IPS-20b (cell line): ENCODE measurements around the gene P2RX1.

Experiments
- H3K27ac ChIP-seq: one replicate; pipeline ENCODE4 v1.5.1; 2013; ENCODE audit warnings: low read length
- H3K27me3 ChIP-seq: 2 replicates; pipeline ENCODE4 v1.6.1; 2013; ENCODE audit warnings: mild to moderate bottlenecking, low read length, inconsistent platforms; ENCODE audit not compliant: insufficient read depth
- H3K36me3 ChIP-seq: 2 replicates; pipeline ENCODE4 v1.6.1; 2013; ENCODE audit warnings: low read depth, mild to moderate bottlenecking, inconsistent platforms, low read length, moderate library complexity; ENCODE audit not compliant: insufficient read depth
- H3K4me1 ChIP-seq: 2 replicates; pipeline ENCODE4 v1.6.1; 2013; ENCODE audit warnings: mild to moderate bottlenecking, control low read depth, inconsistent platforms, low read length, moderate library complexity; ENCODE audit not compliant: insufficient read depth
- H3K4me3 ChIP-seq: 2 replicates; pipeline ENCODE4 v1.5.1; 2013; ENCODE audit warnings: mild to moderate bottlenecking, low read length, inconsistent platforms
- H3K9ac ChIP-seq: 2 replicates; pipeline ENCODE4 v1.6.1; 2013; ENCODE audit warnings: low read depth, mild to moderate bottlenecking, inconsistent platforms, low read length, moderate library complexity
- H3K9me3 ChIP-seq: 2 replicates; pipeline ENCODE4 v1.6.1; 2013; ENCODE audit warnings: mild to moderate bottlenecking, low read depth, low read length, inconsistent platforms; ENCODE audit not compliant: insufficient read depth

The P2RX1 gene

DNA sequence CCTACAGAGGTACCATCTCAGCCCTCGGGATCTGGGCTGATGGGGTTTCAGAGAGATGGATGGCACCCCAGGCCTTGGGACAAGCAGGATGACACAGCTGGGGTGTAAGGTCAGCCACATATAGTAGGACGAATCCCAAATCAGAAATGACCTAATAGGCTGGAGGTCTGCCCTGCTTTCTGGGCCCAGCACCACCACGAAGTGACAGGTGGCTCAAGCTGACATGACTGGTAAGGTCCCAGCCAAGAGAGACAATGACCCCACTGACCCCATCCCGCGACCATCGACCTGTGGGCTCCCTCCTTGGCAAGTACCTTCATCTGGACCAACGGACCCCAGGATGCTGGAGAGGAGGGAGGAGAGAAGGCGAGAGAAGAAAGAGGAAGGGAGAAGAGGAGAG is 39.0 kb downstream of the P2RX1 start:
- Histone ChIP-seq H3K4me3 (no peak overlapping the region), H3K9me3 (no peaks in the 10 kb centered on the region), H3K9ac (no peak overlapping the region), H3K27ac (no peak overlapping the region), H3K27me3 (no peaks in the 10 kb centered on the region), H3K36me3 (peaks cover 19% of the 10 kb centered on the region), H3K4me1 (no peaks in the 10 kb centered on the region)

DNA sequence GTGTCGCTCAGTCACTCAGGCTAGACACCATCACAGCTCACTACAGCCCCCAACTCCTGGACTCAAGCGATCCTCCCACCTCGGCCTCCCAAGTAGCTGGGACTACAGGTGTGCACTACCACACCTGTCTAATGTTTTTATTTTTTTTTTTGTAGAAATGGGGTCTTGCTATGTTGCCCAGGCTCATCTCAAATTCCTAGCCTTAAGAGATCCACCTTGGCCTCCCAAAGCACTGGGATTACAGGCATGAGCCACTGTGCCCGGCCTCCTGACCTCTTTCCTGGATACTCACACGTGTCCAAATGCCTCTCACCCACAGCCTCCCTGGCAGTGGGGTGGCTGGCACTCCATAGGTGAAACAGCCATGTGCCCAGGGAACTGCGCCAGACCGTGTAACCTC is 40.9 kb downstream of the P2RX1 start:
- no peak overlapping the region for H3K27ac ChIP-seq
- peaks cover 23% of the 10 kb centered on the region for H3K36me3 ChIP-seq
- H3K9ac ChIP-seq: no peak overlapping the region
- no peak overlapping the region for H3K4me3 ChIP-seq
- no peaks in the 10 kb centered on the region for H3K27me3 ChIP-seq
- H3K9me3 ChIP-seq: no peaks in the 10 kb centered on the region
- no peaks in the 10 kb centered on the region for H3K4me1 ChIP-seq

DNA sequence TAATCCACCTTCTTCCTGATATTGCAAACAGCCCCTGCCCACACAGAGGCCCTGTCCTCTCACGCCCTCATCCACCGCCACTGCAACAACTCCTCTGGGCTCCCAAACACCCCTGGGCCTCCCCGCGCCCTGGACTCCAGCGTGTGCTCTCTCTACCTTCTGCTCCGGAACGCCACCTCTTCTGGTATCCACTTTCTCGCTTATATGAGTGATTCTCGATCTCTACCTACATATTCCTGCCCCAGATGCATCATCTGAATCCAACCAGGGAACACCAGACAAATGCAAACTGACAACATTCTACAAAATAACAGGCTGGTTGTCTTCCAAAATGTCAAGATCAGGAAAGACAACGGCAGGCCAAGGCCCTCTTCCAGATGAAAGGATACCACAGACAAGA is 42.4 kb downstream of the P2RX1 start:
- Histone ChIP-seq H3K9ac (no peak overlapping the region), H3K4me1 (no peaks in the 10 kb centered on the region), H3K27me3 (no peaks in the 10 kb centered on the region), H3K4me3 (no peak overlapping the region), H3K27ac (no peak overlapping the region), H3K36me3 (peaks cover 23% of the 10 kb centered on the region), H3K9me3 (no peaks in the 10 kb centered on the region)

DNA sequence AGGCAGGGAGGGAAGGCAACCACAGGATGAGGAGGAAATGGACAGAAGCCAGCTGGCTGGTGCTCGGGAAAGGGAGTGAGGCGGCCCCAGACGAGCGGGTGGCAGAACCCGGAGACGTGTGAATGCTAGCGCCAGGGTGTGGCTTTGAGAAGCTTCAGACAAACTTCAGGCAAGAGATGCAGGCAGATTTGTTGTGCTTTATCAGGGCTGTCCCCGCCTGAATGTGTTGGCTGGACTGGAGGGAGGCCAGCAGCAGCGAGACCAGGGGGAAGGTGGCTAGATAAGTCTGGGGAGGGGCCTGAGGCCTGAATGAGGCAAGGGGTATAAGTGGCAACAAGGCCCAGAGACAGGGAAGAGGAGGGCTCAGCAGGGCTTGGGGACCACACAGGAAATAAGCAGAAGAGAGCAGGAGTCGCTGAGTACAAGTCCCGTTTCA is 45.4 kb downstream of the P2RX1 start:
- Histone ChIP-seq H3K27ac (no peak overlapping the region), H3K27me3 (no peaks in the 10 kb centered on the region), H3K36me3 (peaks cover 18% of the 10 kb centered on the region), H3K4me1 (no peaks in the 10 kb centered on the region), H3K9me3 (no peaks in the 10 kb centered on the region), H3K4me3 (no peak overlapping the region), H3K9ac (no peak overlapping the region)

DNA sequence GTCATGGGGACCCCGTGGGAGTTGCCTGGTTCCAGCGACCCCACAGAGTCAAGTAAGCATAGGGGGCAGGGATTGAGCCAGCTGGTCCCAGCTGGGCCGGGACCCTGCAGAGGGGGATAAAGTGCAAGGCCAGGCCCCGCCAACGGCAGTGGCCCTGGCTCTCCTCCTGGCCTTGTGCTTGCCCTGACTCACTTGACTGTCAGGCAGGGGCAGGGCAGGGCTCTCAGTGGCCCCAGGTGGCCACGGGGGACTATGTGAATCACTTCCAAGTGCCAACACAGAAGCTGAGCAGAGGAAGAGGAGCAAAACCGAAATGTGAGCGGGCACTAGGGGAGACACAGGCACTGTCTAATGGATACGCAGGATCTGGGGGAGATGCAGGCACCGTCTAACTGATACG is 48.7 kb downstream of the P2RX1 start:
- no peaks in the 10 kb centered on the region for H3K27me3 ChIP-seq
- H3K9me3 ChIP-seq: no peaks in the 10 kb centered on the region
- no peak overlapping the region for H3K27ac ChIP-seq
- no peak overlapping the region for H3K4me3 ChIP-seq
- H3K9ac ChIP-seq: no peak overlapping the region
- peaks cover 7% of the 10 kb centered on the region; the same call in 1 of the 2 replicates for H3K36me3 ChIP-seq
- H3K4me1 ChIP-seq: no peaks in the 10 kb centered on the region

DNA sequence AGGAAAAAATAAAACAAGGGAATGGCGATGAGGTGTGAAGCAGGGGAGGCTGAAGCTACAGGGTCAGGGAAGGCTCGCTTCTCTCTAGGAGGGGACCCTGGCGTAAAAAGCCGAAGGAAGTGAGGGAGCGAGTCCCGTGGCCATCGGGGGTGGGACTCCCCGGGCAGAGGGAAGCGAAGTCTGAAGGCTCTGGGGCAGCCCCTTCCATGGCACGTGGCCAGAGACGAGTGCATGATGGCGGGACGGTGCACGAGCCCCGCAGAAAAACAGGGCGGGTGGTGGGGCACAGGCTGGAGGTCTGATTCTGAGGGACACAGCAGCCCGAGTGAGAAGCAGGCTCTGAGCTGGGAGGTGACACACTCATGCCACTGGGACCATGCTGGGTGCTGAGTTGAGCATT is 49.2 kb downstream of the P2RX1 start:
- Histone ChIP-seq H3K36me3 (peaks cover 3% of the 10 kb centered on the region; the same call in 1 of the 2 replicates), H3K4me1 (no peaks in the 10 kb centered on the region), H3K9me3 (no peaks in the 10 kb centered on the region), H3K27ac (no peak overlapping the region), H3K4me3 (no peak overlapping the region), H3K9ac (no peak overlapping the region), H3K27me3 (no peaks in the 10 kb centered on the region)

DNA sequence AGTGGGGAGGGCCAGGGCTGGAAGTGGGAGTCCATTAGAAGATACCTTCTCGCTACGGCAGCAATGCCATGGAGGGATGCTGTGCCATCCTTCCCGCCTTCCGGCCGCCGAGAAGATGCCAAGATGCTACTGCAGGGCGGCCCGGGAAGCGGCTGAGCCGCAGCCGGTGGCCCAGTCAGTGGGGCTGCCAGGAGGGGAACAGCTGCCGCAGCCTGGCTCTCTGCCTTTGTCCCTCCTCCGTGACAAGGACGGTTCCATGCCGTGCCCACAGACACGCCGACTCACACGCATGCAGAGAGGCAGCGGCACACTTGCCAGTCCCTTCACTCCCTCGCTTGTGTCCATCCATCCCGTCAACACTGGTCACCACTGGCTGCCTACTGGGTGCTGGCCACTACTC is 50.0 kb downstream of the P2RX1 start:
- H3K27me3 ChIP-seq: no peaks in the 10 kb centered on the region
- H3K36me3 ChIP-seq: no peaks in the 10 kb centered on the region
- no peak overlapping the region for H3K27ac ChIP-seq
- H3K9ac ChIP-seq: no peak overlapping the region
- H3K4me3 ChIP-seq: no peak overlapping the region
- H3K4me1 ChIP-seq: no peaks in the 10 kb centered on the region
- no peaks in the 10 kb centered on the region for H3K9me3 ChIP-seq

DNA sequence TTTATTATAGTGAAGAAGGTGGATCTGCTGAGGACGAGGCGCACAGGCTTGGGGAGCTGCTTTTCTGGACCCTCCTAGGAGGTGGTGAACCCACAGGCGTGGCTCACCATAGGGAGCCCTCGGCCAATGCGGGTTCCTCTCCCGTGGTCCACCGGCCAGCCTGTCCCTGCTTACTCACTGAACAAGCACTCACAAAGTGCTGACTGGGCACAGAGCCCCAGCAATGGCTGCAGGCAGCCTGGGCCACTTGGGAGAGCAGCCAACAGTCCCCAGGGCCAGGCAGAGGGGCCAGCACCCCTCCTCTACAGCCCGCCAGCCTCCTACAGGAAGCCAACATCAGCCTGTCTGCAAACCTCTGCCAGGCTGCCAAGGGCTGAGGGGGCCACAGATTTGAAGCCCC is 51.1 kb downstream of the P2RX1 start:
- no peaks in the 10 kb centered on the region for H3K4me1 ChIP-seq
- no peaks in the 10 kb centered on the region for H3K9me3 ChIP-seq
- H3K27ac ChIP-seq: no peak overlapping the region
- no peaks in the 10 kb centered on the region for H3K36me3 ChIP-seq
- H3K27me3 ChIP-seq: no peaks in the 10 kb centered on the region
- H3K4me3 ChIP-seq: no peak overlapping the region
- H3K9ac ChIP-seq: no peak overlapping the region

DNA sequence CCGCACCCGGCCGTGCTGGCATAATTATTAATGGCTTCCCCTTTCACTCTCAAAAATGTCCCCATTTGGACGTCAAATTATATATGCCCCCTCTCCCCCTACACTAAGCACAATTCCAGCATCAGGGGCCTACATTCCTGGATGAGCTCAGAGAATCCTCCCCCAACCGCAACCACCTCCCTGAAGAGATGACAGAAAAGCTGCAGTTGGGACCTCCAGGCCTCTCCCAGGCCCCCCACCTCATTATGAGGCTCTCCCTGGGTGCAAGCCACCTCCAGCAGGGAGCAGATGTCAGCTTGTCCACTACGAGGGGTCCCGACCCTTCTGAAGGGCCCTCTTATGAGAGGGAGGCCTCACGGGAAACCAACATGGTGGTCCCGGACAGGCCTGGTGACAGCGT is 51.7 kb downstream of the P2RX1 start:
- Histone ChIP-seq H3K9me3 (no peaks in the 10 kb centered on the region), H3K36me3 (no peaks in the 10 kb centered on the region), H3K27me3 (no peaks in the 10 kb centered on the region), H3K4me1 (no peaks in the 10 kb centered on the region), H3K27ac (no peak overlapping the region), H3K9ac (no peak overlapping the region), H3K4me3 (no peak overlapping the region)

DNA sequence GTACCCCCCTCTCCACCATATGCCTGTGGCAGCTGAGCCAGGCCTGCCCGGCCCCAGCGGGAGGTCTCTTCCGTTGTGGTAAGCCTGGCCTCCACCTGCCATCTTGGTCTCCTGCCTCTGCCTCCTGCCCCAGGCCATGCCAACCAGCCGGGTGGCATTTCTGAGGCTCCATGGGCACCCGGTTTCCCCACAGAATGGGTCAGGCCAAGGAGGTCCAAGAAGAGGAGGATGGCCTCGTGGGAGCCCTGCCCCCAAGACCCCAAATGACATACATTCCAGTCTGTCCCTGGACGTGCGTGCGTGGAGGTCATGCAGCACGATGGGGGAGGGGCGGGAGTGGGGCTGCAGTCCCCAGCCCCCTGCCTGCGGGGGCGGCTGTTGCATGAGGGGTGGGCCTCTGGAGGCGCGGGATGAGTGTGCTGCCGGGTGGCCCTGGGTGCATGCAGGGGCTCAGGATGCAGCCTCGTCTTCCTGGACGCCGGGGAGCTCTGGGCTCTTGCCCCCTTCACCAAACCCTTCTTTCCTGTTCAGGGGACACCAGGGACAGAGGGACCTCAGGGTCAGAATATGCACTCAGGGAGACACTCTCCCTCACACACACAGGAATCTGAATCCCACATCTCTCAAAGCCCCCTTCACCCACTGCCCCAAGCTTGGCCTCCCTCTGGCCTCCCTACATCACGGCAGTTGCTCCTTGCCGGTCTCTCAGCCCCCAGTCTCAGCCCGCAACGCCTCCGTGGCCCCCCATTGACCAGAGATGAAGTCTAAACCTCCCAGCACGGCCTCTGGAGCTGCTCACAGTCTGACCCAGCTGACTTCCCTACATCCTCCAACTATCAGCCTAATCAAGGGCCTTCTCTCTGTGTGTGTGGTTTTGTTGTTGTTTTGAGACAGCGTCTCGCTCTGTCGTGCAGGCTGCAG is 54.2 kb downstream of the P2RX1 start:
- Histone ChIP-seq H3K27ac (no peak overlapping the region), H3K4me3 (no peak overlapping the region), H3K9me3 (no peaks in the 10 kb centered on the region), H3K36me3 (no peaks in the 10 kb centered on the region), H3K27me3 (no peaks in the 10 kb centered on the region), H3K4me1 (no peaks in the 10 kb centered on the region), H3K9ac (no peak overlapping the region)

DNA sequence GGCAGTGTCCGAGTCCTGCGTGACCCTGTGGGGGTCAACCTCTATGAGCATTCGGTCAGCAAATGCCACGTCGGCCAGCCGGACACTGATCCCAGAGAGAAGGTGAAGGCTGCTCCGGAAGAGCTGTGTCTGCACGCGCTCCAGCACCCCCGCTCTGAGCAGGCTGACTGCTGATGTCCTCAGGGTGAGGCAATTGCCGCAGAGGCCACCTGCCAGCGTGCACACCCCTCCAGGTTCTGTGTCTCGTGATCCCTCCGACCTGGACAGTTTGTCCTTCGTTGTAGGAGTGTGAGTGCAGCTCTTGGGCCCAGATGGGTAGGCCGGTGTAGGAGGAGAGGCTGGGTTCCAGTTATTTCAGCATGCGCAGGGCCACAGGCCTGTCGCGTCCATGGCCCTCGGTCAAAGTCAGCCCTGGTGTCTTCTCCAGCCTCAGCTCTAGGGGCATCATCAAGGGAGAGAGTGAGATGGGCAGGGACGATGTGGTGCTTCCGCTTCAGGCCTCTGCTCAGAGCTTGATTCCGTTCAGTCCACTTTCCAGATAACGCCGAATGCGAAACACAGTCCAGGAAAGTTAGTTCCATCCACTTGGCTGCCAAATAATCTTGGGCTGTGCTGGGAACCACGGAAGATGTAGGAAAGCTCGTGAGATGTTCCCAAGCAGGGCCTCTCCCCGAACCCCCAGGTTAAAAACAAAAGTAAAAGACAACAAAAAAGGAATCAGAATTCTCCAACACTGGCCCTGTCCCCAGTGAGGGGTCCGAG is 55.1 kb downstream of the P2RX1 start:
- Histone ChIP-seq H3K36me3 (no peaks in the 10 kb centered on the region), H3K9me3 (no peaks in the 10 kb centered on the region), H3K9ac (no peak overlapping the region), H3K27ac (no peak overlapping the region), H3K27me3 (no peaks in the 10 kb centered on the region), H3K4me1 (no peaks in the 10 kb centered on the region), H3K4me3 (no peak overlapping the region)

DNA sequence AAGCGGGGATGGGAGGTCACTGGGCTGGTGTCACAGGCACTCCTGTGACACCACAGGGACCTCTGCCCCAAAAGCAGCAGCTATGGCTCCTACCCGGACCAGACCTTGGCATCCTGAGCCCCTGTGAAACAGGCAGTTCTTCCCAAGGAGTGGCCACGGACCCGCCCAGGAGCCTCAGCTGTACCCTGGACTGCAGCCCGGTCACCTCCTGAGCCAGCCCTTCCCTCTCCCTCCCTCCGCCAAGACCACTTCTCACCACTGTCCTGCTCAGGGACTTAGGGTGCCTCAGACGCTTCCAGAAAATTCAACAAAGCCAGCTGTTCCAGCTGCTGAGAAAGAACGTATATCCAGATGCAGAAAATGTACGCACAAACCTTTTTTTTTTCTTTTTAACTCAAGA is 56.3 kb downstream of the P2RX1 start:
- Histone ChIP-seq H3K36me3 (no peaks in the 10 kb centered on the region), H3K9me3 (no peaks in the 10 kb centered on the region), H3K9ac (no peak overlapping the region)

More for the DNA sequence above, 56.3 kb downstream of the P2RX1 start:
- no peaks in the 10 kb centered on the region for H3K4me1 ChIP-seq
- no peaks in the 10 kb centered on the region for H3K27me3 ChIP-seq
- H3K4me3 ChIP-seq: no peak overlapping the region
- no peak overlapping the region for H3K27ac ChIP-seq
